Measurements from ENCODE around the gene PAK6.

PAK6 gene

DNA sequence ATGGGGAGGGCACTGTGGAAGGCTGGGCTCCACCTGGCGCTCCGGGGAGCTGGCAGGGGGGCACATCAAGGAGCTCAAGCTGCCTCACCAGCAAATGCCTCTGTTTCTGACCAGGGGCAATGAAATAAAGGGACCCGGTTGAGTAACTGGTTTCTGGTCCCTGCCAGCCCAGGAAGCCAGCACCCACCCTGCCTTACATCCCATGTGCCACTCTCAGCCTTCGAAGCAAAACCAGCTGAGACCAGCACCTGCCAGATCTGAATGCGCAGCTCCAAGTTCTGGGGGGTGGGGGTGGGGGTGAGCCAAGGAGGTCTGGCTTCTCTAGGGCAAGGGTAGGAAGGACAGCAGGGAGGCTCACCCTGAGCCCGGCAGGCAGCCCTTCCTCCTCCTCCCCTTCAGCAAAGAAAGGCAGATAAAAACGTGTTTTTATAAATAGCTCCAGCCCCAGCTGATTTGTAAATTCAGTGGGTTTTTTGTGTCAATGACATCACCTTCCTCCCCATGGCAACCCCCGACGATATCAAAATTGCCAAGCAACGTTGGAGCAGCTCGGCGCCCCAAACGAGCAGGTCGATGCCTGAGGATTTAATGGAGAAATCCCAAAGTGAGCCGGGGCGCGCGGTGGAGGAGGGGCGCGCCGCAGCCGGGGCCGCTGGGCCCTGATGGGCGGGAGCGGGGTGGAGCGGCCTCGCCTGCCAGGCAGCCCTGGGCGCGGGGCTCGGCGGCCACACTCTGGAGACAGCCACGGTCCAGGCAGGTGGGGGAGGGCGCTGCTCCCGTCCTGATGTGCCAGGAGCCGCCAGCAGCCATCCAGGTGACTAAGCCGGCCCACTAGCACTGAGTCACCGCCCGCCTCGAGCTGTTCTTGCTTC is at the start of gene PAK6:
Gene PAK6, plus strand, starts transcription at position 532 of the 872 bp plus-strand sequence. CDS start 25,723 bp downstream, outside the sequence.
- peak; percentile 37 for DNase-seq

DNA sequence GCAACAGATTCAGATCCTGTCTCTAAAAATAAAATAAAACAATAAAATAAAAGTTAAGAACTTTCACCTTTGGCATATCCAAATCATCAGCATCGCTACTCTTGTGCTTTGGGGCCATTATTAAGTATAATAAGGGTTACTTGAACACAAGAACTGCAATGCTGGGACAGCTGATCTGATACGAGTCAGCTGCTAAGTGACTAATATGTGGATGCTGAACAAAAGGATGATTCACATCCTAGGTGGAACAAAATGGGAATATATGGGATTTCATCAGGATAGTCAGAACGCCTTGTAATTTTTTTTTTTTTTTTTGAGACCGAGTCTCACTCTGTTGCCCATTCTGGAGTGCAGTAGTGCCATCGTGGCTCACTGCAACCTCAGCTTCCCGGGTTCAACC is 48.3 kb upstream of the PAK6 start:
- no peak for DNase-seq

- DNase-seq: no peak
Measured at GRCh38 chr15:40192942-40193341, 45.9 kb upstream of the PAK6 start.

DNA sequence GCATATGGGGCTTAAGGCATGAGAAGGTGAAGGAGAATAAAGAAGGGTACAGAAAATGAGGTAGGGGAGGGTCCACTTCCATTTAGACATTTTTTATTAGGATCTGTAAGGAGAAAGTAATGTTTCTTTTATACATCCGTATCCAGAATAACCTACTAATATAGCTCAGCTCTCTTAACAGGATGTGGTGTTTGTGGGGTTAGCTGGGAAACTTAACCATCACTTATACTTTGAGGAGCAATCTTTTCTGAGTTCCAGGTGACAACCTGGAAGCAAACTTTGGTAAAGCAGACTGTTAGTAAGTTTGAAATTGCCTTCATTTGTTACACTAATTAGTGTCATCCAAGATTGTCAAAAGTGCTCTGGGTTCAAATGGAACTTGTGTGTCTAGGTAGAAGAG is 41.4 kb upstream of the PAK6 start:
- DNase-seq: no peak

DNA sequence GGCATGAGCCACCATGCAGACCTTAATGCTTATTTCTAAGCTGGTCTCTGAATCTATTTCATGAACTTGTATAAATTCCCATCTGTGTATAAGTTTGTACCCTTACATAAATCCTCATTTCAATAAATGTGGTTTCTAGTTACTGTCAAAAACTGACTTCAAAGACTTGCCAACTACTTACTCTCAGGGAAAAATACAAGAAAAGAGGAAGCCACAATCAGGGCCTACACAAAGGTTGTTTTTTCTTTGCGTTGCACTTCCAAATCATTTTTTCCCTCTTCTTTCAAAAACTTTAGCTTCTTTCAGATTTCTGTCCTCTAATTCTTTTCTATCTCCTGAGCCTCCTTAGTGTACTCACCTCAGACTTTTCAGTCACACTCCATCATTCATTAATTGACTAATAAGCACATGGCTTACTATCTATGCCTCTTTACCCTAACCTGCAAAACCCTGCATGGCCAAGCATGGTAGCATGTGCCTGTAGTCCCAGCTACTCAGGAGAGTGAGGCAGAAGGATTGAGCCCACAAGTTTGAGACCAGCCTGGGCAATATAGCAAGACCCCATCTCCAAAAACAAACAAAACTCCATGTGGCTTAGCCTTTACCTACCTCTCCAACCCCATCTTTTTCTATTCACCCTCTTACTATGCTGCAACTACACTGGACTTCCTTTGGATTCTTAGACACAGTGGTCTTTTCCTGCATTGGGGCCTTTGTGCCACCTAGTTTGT is 40.3 kb upstream of the PAK6 start:
- DNase-seq: no peak

- DNase-seq: no peak
Measured at GRCh38 chr15:40204100-40204499, 34.8 kb upstream of the PAK6 start.

GRCh38 chr15:40217166-40217824 is 21.6 kb upstream of the PAK6 start:
- DNase-seq: peak; percentile 55

GRCh38 chr15:40219801-40220200 is 19.1 kb upstream of the PAK6 start:
- DNase-seq: no peak

- DNase-seq: no peak
Measured at GRCh38 chr15:40222131-40222530, 16.7 kb upstream of the PAK6 start.

- DNase-seq: no peak
Measured at GRCh38 chr15:40226736-40227135, 12.1 kb upstream of the PAK6 start.

DNA sequence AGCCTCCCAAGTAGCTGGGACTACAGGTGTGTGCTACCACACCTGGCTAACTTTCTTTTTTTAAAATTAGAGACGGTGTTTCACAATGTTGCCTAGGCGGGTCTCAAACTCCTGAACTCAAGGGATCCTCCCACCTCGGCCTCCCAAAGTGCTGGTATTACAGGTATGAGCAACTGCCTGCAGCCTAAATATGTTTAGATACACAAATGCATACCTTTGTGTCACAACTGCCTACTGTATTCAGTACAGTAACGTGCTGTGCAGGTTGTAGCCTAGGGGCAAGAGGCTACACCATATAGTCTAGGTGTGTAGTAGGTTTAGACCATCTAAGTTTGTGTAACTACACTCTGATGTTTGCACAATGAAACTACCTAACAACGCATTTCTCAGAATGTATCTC is 9.5 kb upstream of the PAK6 start:
- DNase-seq: no peak

DNA sequence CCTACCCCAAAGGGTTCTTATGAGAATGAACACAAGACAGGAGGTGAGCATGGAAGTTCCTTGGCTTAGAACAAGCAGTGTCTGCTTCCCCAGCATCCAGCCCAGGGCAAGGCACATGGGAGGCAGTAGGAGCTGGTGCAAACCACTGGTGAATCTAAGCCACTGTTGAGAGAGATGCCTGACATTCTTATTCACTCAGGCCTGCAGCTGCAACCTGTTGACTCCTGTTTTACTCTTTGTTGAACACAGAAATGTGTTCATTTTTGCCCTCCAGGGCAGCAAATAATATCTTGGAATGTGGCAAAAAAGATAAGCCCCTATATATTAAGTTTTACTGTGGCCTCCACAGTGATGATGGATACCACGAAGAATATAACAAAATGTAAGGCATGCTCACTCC is 8.9 kb upstream of the PAK6 start:
- DNase-seq: no peak

- DNase-seq: no peak
Measured at GRCh38 chr15:40232625-40233070, 6.2 kb upstream of the PAK6 start.

GRCh38 chr15:40233727-40234577 is 4.9 kb upstream of the PAK6 start:
- DNase-seq: no peak

DNA sequence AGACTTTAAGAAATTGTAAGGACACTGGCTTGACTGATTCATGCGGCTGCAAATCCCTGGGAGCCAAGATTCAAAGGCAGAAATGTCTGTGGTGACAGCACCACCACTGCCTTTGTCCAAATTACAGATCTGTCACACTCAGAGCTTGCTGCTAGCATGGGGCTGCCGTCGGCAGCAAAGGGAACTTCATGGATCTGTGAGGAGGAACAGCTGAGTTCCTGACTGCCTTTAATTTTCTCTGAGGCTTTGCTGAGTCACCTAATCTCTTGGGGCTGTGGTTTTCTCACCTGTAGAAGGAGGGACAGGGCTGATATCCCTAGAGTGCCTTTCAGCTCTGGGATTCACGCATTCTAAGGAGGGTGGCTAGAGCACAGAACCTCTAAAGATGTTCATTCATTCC is 4.1 kb upstream of the PAK6 start:
- no peak for DNase-seq

DNA sequence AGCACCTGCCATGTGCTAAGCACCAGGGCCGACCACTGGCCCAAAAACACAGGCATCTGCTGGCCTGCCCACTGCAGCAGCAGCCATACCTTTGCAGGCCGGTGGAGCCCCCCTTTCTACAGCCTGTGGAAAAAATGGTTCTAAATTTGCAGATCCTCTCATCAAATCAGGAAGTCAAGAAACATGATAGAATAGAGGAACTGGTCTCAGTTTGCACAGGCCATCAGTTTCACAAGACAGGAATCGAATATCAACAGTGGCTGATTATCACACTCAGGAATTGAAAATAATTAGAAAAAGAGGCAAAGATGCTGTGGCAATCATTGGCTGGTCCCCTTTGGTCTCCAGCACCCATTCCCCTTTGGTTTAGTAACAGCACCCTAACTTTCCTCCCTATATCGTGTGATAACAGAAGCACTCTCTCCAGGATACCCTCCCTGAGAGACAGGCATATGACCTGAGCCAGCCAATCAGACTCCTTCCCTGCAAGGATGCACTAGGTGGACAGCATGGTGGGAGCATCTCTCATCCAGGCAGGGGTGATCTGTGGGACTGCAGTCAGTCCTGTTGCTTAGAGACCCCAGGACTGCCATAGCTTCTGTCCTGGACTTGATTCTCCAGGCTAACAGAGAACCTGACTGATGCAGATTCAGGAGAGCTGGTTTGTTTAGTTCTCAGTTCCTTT is 3.5 kb upstream of the PAK6 start:
- DNase-seq: no peak

DNA sequence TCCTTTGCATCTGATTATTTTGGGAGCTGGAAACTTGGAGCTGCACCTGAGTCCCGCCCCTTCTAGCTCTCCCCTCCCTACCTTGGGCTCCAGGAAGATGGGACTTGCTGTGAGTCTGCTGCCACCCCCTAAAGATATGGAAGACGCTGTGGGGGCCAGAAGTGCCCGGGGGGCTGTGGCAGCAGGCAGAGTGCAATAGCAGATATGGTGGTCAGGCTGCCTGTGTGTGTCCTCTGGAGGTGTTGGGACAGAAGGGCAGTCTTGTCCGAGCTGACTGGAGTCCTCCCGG is 485 bp downstream of the PAK6 start:
- no peak for DNase-seq

GRCh38 chr15:40239693-40240618 is 1.1 kb downstream of the PAK6 start:
- DNase-seq: no peak

- no peak for DNase-seq
Measured at GRCh38 chr15:40240619-40241221, 1.9 kb downstream of the PAK6 start.

All from NCI-H345 (cell line).